COLO829 (cell line): ENCODE results near the gene C19orf67.
"Not testable (repeated sequence)": the region's sequence is repeated elsewhere in the genome, so short reads cannot be mapped to it uniquely, and the experiment has no call there.

Experiments used
- DNase-seq: peaks from one replicate; pipeline ENCODE4 v3.0.0; 2012; ENCODE audit warnings: low spot score

The C19orf67 gene

GRCh38 chr19:14056069-14056666 lies 29.4 kb downstream of the C19orf67 start:
- no peak for DNase-seq

GRCh38 chr19:14055396-14055795 lies 30.2 kb downstream of the C19orf67 start:
- no peak for DNase-seq

GRCh38 chr19:14054721-14055120 lies 30.9 kb downstream of the C19orf67 start:
- DNase-seq: no peak

- no peak for DNase-seq
Observed at GRCh38 chr19:14054099-14054498, 31.5 kb downstream of the C19orf67 start.

GRCh38 chr19:14053500-14053899 lies 32.1 kb downstream of the C19orf67 start:
- DNase-seq: no peak

- DNase-seq: no peak
Observed at GRCh38 chr19:14053032-14053431, 32.6 kb downstream of the C19orf67 start.

GRCh38 chr19:14052470-14052869 lies 33.1 kb downstream of the C19orf67 start:
- DNase-seq: no peak

- no peak for DNase-seq
Observed at GRCh38 chr19:14051980-14052379, 33.6 kb downstream of the C19orf67 start.

- not testable (repeated sequence) for DNase-seq
Observed at GRCh38 chr19:14050961-14051360, 34.6 kb downstream of the C19orf67 start.

- no peak for DNase-seq
Observed at GRCh38 chr19:14050512-14050911, 35.1 kb downstream of the C19orf67 start.

GRCh38 chr19:14048443-14049153 lies 37.0 kb downstream of the C19orf67 start:
- peak; percentile 52 for DNase-seq

- not testable (repeated sequence) for DNase-seq
Observed at GRCh38 chr19:14047866-14048265, 37.7 kb downstream of the C19orf67 start.

GRCh38 chr19:14042659-14043608 lies 42.6 kb downstream of the C19orf67 start:
- peak; percentile 60 for DNase-seq

GRCh38 chr19:14039181-14039580 lies 46.4 kb downstream of the C19orf67 start:
- no peak for DNase-seq

- DNase-seq: no peak
Observed at GRCh38 chr19:14035706-14036105, 49.9 kb downstream of the C19orf67 start.

- not testable (repeated sequence) for DNase-seq
Observed at GRCh38 chr19:14035159-14035558, 50.4 kb downstream of the C19orf67 start.

- DNase-seq: no peak
Observed at GRCh38 chr19:14033946-14034345, 51.6 kb downstream of the C19orf67 start.

- DNase-seq: no peak
Observed at GRCh38 chr19:14031719-14032480, 53.7 kb downstream of the C19orf67 start, which contains the start of gene IL27RA. TSS of gene IL27RA (plus strand) at chr19:14031762. CDS start at chr19:14031873, 111 bp downstream.
